Fibroblast of the aortic adventitia (primary cell): ENCODE results near the gene SCP2. TPM values are rescaled to one million over a fixed set of nuclear protein-coding genes. Genes with fewer than 3 reads are reported as not detected.

Experiments used
- DNase-seq: peaks from one replicate; pipeline ENCODE4 v3.0.0-alpha.2; 2010; ENCODE audit warnings: low read depth
- H3K4me3 ChIP-seq: 2 replicates; pipeline ENCODE4 v1.5.1; 2011; ENCODE audit warnings: low read depth, mild to moderate bottlenecking, control low read depth, low read length, moderate library complexity
- total RNA-seq: library from RNA; depleted of rRNA; stranded (reverse); fragments of >200 nt; gene quantifications from 2 replicates; pipeline ENCODE4 v1.2.3, GENCODE V29; 2012; ENCODE audit warnings: low replicate concordance
- TF ChIP-seq, protein P1 (sequence below): IDR thresholded peaks from 2 replicates; pipeline ENCODE4 v1.5.1; 2011; ENCODE audit warnings: mild to moderate bottlenecking, low read length, control low read depth, inconsistent platforms; ENCODE audit not compliant: insufficient read depth

The SCP2 gene
- total RNA-seq, 1 donor: 188 TPM

DNA sequence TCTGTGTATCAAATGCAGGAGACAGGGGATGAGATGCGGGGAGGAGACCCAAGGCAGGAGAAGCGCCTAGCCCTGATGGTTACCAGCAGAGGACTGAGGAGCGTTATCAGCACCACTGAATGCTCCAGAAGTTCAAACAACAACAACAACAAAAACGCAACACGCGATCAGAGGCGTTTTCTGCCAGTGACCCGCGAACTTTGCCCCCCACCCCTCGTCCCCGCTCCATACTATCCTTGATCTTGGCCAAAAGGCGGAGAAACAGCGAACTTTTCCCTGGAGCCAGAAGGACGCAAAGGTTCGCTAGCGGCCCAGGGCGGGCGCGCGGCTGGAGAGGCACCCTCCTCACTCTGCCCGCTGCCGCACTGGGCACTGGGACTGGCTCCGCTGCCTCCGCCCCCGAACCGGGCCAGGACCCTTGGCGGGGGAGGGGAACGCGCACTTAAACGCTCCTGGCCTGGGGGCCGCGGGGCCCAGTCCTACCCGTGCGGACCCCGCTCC is 6.2 kb upstream of the SCP2 start:
- DNase-seq: no peak

DNA sequence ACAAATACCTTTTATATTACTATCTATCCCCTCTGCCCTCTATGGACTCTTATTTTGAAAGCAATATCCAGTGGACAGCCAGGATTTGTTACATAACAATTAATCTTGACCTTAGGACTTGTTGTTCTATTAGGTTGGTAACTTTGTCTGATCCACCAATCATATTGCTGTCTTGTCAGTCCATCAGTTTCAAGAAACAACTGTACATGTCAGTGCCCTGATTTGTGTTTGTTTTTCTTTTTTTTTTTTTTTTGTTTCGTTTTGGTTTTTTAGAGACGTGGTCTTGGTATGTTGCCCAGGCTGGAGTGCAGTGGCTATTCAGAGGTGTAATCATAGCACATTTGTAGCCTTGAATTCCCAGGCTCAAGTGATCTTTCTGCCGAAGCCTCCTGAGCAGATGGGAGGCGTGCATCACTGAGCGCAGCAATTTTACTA is 1.5 kb upstream of the SCP2 start:
- DNase-seq: peak; percentile 49
- no peak overlapping the region for H3K4me3 ChIP-seq
- TF ChIP-seq, protein P1, sequence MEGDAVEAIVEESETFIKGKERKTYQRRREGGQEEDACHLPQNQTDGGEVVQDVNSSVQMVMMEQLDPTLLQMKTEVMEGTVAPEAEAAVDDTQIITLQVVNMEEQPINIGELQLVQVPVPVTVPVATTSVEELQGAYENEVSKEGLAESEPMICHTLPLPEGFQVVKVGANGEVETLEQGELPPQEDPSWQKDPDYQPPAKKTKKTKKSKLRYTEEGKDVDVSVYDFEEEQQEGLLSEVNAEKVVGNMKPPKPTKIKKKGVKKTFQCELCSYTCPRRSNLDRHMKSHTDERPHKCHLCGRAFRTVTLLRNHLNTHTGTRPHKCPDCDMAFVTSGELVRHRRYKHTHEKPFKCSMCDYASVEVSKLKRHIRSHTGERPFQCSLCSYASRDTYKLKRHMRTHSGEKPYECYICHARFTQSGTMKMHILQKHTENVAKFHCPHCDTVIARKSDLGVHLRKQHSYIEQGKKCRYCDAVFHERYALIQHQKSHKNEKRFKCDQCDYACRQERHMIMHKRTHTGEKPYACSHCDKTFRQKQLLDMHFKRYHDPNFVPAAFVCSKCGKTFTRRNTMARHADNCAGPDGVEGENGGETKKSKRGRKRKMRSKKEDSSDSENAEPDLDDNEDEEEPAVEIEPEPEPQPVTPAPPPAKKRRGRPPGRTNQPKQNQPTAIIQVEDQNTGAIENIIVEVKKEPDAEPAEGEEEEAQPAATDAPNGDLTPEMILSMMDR: no peak

More for the DNA sequence above, 6.2 kb upstream of the SCP2 start:
- H3K4me3 ChIP-seq: peak overlapping the region; percentile 72
- TF ChIP-seq, protein P1: no peak

DNA sequence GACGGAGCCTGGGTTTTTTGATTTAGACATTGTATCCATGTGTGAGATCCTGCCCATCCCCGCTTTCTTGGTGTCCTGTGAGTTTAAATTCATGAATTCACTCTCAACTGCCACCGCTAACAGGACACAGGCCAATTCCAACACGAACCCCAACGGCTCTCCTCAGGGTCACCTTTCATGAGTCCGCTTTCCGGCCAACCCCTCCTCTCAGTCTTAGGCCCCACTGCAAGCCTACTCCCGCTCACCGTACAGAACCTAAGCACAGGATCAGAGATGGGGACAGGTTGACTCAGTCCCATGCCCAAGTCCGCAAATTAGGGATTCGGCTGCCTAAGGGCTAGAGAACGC is 238 bp upstream of the SCP2 start:
- TF ChIP-seq, protein P1: no peak
- DNase-seq: no peak
- H3K4me3 ChIP-seq: peak overlapping the region; percentile 84

DNA sequence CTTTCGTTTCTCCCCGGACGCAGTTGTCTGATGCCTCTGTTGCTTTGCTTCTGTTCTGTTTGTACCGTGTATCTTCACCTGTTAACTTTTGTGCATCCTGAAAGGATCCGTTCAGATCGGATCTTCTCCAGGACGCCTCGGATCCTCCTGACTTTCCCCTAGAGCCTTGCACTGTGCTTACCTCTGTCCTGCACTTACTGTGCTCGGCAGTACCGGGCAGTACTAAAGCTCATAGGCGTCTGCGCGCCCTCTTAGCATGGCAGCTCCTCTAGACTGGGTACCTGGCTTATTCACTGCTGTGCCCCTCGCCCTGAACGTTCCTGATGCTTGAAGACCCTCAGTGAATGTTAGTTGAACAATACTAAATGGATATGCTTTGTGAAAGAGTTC is 934 bp downstream of the SCP2 start:
- H3K4me3 ChIP-seq: peak overlapping the region; percentile 84
- DNase-seq: peak; percentile 37
- TF ChIP-seq, protein P1: no peak

DNA sequence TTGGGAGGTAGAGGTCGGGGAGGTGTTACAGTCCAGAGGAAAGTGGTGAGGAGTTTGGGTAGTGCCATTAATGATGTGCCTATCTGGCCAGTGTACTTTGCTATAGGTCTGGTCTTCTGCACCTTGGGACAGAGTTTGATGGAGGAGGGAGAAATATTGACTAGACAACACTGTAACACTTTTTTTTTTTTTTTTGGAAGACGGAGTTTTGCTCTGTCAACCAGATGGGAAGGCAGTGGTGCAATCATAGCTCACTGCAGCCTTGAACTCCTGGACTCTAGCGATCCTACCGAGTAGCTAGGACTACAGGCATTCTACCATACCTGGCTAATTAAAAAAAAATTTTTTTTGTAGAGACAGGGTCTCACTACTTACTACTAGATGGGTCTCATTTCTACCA is 1.9 kb downstream of the SCP2 start:
- TF ChIP-seq, protein P1: no peak
- peak overlapping the region; percentile 3 for H3K4me3 ChIP-seq
- no peak for DNase-seq

DNA sequence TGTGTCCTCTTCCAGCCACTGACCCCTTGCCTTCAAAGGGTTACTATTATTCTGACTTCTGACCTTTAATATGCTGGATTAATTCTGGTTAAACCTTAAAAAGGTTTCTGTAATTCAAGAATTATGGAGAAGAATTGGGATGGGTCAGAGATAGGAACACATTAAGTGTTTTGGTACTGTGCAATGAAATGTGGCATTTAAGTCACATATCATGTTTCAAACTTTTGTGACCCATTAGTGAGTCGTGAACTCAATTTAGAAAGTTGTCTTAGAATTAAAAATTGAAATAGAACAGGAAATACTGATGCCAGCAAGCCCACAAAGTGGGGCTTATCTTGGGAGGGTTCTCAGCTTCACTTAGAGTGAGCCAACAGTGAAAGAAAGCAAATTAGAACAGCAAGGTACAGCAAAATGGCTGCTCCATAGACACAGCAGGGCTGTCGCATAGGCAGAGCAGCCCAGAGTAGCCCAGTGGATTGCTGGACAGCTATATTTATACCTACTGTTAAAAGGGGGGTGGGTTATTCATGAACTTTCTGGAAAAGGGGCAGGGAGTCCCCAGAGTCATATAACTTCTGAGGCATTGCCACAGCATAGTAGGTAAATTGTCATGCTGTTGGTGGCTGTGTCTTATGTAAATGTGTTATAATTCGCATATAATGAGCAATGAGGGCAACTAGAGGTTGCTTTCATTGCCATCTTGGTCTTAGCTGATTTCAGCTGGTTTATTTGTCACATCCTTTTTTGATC is 10.5 kb downstream of the SCP2 start:
- TF ChIP-seq, protein P1: no peak
- no peak overlapping the region for H3K4me3 ChIP-seq
- no peak for DNase-seq

DNA sequence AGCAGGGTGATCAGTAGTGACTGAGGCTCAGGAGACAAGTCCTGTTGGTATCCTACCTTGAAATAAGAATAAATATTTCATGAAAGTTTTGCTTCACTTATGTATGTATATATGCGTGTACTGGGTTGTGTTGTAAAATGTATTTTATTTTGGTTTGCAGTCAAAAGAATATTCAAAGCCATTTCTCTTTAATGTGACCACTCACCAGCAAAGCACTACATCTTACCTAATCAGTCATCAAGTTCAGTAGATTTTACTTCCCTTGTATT is 11.0 kb downstream of the SCP2 start:
- H3K4me3 ChIP-seq: no peak overlapping the region
- DNase-seq: no peak
- TF ChIP-seq, protein P1: no peak
